ENCODE measurements around the gene NAALADL2. TPM values are rescaled to one million over a fixed set of nuclear protein-coding genes. Genes with fewer than 3 reads are reported as not detected.

Gene NAALADL2
- total and polyA plus RNA-seq, 2 donors from 2014 or later, result 2.0 to 20.2 TPM

DNA sequence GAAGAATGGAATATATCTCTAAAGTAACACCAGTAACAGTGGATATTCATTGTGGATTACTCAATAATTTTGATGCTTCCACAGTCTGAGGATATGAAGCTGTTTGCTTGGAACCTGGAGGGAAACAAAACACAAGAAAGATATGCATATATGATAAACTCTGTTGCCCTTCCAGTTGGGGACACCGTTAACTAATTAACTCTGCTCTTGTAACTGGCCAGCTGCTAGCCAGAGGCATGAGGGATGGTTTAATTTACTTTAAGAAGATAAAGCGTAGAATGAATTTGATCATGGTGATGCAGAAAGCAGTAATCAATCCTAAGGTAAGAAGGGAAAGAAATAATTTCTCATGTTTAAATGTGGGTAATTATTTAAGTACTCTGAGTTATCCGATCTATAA lies 442.6 kb downstream of the NAALADL2 start:
- intact Hi-C loops (cut with DNase I), result no loop called here
- Histone ChIP-seq H3K9ac (ENCODE audit: low read length in 3 of 3) (no peak overlapping the region), H3K4me3 (ENCODE audit: low read length in 3 of 3) (no peak overlapping the region), H3K27me3 (ENCODE audit: control insufficient read depth, insufficient read depth, low read length) (no peaks in the 10 kb centered on the region), H3K4me1 (ENCODE audit: control insufficient read depth in 2 of 3, insufficient read depth in 2 of 3, low read depth in 1 of 3, low read length in 3 of 3) (no peaks in the 10 kb centered on the region), H3K36me3 (ENCODE audit: control insufficient read depth in 2 of 3, insufficient read depth in 3 of 3, low read length in 3 of 3) (no peaks in the 10 kb centered on the region), H3K27ac (ENCODE audit: low read depth in 2 of 2, low read length in 2 of 2) (no peak overlapping the region), H3K9me3 (ENCODE audit: control insufficient read depth in 2 of 3, insufficient read depth in 1 of 3, low read length in 3 of 3) (no peaks in the 10 kb centered on the region)
- FAIRE-seq (no peak), DNase-seq (no peak)
- TF ChIP-seq, protein P1, sequence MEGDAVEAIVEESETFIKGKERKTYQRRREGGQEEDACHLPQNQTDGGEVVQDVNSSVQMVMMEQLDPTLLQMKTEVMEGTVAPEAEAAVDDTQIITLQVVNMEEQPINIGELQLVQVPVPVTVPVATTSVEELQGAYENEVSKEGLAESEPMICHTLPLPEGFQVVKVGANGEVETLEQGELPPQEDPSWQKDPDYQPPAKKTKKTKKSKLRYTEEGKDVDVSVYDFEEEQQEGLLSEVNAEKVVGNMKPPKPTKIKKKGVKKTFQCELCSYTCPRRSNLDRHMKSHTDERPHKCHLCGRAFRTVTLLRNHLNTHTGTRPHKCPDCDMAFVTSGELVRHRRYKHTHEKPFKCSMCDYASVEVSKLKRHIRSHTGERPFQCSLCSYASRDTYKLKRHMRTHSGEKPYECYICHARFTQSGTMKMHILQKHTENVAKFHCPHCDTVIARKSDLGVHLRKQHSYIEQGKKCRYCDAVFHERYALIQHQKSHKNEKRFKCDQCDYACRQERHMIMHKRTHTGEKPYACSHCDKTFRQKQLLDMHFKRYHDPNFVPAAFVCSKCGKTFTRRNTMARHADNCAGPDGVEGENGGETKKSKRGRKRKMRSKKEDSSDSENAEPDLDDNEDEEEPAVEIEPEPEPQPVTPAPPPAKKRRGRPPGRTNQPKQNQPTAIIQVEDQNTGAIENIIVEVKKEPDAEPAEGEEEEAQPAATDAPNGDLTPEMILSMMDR (IDR thresholded peaks at IDR 0.05; ENCODE audit: borderline replicate concordance, extremely low read depth, insufficient read depth), result no peak

DNA sequence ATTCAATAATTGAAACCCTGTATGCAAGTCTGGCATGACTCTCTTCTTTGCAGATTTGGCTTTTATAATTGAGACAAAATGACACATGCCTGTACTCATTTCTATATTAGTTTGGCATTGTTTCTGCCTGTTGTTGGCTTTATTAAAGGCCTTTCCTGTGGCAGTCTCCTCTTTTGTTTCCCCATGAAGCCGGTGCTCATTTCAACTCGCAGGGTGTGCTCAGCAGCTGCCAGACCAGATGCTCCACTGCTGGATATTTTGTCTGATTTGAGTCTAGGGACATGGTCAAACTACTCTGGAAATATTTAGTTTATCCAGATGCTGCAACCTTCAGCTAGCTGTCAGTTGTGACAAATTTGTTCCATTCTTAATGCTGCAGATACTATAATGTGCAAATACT lies 445.3 kb downstream of the NAALADL2 start:
- TF ChIP-seq, protein P1 (IDR thresholded peaks at IDR 0.05; ENCODE audit: borderline replicate concordance, extremely low read depth, insufficient read depth), result no peak
- intact Hi-C loops (cut with DNase I), result no loop called here
- no peak overlapping the region for H3K9ac ChIP-seq (ENCODE audit: low read length in 3 of 3)
- no peaks in the 10 kb centered on the region for H3K36me3 ChIP-seq (ENCODE audit: control insufficient read depth in 2 of 3, insufficient read depth in 3 of 3, low read length in 3 of 3)
- FAIRE-seq (no peak), DNase-seq (no peak)
- no peaks in the 10 kb centered on the region for H3K27me3 ChIP-seq (ENCODE audit: control insufficient read depth, insufficient read depth, low read length)
- H3K4me1 ChIP-seq (ENCODE audit: control insufficient read depth in 2 of 3, insufficient read depth in 2 of 3, low read depth in 1 of 3, low read length in 3 of 3), result peaks cover 0 to 6% (median 0%) of the 10 kb centered on the region in 3 donors
- H3K27ac ChIP-seq (ENCODE audit: low read depth in 2 of 2, low read length in 2 of 2), result no peak overlapping the region
- H3K4me3 ChIP-seq (ENCODE audit: low read length in 3 of 3), result no peak overlapping the region
- no peaks in the 10 kb centered on the region for H3K9me3 ChIP-seq (ENCODE audit: control insufficient read depth in 2 of 3, insufficient read depth in 1 of 3, low read length in 3 of 3)

DNA sequence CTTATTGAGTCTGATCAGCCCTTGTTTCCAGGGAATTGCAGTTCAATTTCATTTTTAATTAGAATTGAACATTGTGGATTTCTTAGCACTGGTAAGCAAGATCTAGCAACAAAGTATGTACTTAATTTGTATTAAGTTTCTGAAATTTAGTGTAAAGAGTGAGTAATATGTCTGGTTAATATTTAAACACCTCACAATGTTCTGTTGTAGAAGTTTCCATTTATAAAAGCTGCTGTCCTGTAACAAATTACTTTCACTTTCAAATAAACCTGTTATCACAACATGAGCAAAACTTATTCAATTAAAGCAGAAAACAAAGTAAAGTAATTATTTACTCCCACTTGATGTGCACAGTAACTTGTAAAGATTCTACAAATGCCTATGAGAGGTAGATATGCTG lies 448.5 kb downstream of the NAALADL2 start:
- TF ChIP-seq, protein P1 (IDR thresholded peaks at IDR 0.05; ENCODE audit: borderline replicate concordance, extremely low read depth, insufficient read depth), result no peak
- H3K36me3 ChIP-seq (ENCODE audit: control insufficient read depth in 2 of 3, insufficient read depth in 3 of 3, low read length in 3 of 3), result no peaks in the 10 kb centered on the region
- peak; percentile 71 for FAIRE-seq
- no peak overlapping the region for H3K9ac ChIP-seq (ENCODE audit: low read length in 3 of 3)
- peak in 2 of 5 donors; percentile 8 to 22 for DNase-seq
- H3K4me1 ChIP-seq (ENCODE audit: control insufficient read depth in 2 of 3, insufficient read depth in 2 of 3, low read depth in 1 of 3, low read length in 3 of 3), result peaks cover 0 to 6% (median 0%) of the 10 kb centered on the region in 3 donors
- H3K4me3 ChIP-seq (ENCODE audit: low read length in 3 of 3), result peak overlapping the region in 2 of 3 donors; percentile 38 to 65
- intact Hi-C loops (cut with DNase I), result no loop called here
- no peaks in the 10 kb centered on the region for H3K9me3 ChIP-seq (ENCODE audit: control insufficient read depth in 2 of 3, insufficient read depth in 1 of 3, low read length in 3 of 3)
- H3K27ac ChIP-seq (ENCODE audit: low read depth in 2 of 2, low read length in 2 of 2), result no peak overlapping the region
- H3K27me3 ChIP-seq (ENCODE audit: control insufficient read depth, insufficient read depth, low read length), result no peaks in the 10 kb centered on the region

DNA sequence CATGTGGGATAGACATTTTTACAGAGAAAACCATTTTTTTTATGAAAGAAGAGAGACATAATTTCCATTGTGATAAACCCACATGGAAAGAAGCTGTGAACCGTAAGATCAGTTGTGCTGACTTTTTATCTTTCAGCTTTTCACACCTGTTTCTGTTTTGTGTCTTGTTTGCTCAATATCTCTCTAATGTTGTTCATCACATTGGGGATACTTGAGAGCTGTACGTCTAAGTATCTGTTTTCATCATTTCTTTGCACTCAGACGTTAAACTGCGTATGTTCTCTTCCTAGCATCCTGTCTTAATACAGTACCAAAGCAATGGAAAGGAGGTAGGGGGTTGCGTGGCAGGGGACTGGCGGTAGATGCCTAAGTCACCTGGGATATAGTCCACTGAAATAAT lies 449.0 kb downstream of the NAALADL2 start:
- H3K9me3 ChIP-seq (ENCODE audit: control insufficient read depth in 2 of 3, insufficient read depth in 1 of 3, low read length in 3 of 3), result no peaks in the 10 kb centered on the region
- H3K9ac ChIP-seq (ENCODE audit: low read length in 3 of 3), result no peak overlapping the region
- TF ChIP-seq, protein P1 (IDR thresholded peaks at IDR 0.05; ENCODE audit: borderline replicate concordance, extremely low read depth, insufficient read depth), result no peak
- no peaks in the 10 kb centered on the region for H3K36me3 ChIP-seq (ENCODE audit: control insufficient read depth in 2 of 3, insufficient read depth in 3 of 3, low read length in 3 of 3)
- no peaks in the 10 kb centered on the region for H3K27me3 ChIP-seq (ENCODE audit: control insufficient read depth, insufficient read depth, low read length)
- peak overlapping the region in 2 of 3 donors; percentile 38 to 65 for H3K4me3 ChIP-seq (ENCODE audit: low read length in 3 of 3)
- peaks cover 0 to 6% (median 0%) of the 10 kb centered on the region in 3 donors for H3K4me1 ChIP-seq (ENCODE audit: control insufficient read depth in 2 of 3, insufficient read depth in 2 of 3, low read depth in 1 of 3, low read length in 3 of 3)
- FAIRE-seq (no peak), DNase-seq (no peak)
- intact Hi-C loops (cut with DNase I), result no loop called here
- H3K27ac ChIP-seq (ENCODE audit: low read depth in 2 of 2, low read length in 2 of 2), result no peak overlapping the region

Measured in kidney (tissue), 14 donors.